Activated T-cell treated with anti-CD3 and anti-CD28 coated beads for 1 hour (primary cell): ENCODE measurements around the gene NHP2.
A peak's percentile ranks its signal among the peaks of the same experiment; 100 is the strongest.

Experiments
- DNase-seq: peaks from one replicate; pipeline ENCODE4 v3.0.0-alpha.2; 2020; ENCODE audit warnings: low read depth

Gene NHP2

DNA sequence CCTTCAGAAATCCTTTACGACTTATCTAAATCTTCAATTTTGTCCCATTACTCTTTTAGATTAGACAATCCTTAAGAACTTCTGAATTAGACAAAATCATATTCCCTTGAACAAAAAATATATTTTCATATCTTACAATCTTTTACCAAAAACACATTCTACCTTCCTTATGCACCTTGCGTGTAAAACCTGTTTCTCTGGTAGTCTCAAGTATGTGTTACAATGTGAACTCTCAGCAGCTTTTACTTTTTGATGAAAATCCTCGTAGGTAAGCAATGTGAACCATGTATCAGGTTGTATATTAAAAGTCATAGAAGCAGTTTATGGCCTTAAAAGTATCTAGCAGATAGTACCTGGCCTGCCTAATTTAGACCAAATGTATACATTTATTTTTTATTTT lies 20.8 kb upstream of the NHP2 start:
- no peak for DNase-seq

DNA sequence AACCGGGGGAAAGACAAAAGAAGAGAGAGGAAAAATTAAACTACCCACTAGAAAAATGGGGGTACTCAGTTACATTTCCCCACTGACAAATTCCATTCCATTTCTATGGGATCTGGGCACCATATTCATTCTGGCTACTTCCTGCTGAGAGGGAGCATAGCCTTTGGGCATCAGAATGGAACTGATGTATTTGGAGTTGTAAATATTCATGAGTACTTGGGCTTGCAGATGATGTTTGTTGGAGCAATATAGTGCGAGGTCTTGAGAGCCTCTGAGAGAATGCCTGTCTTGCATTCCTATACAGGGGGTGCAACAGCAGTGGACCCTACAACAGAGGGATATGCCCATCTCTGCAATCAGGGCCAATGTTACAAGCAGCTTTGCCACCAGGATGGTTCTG lies 16.8 kb upstream of the NHP2 start:
- no peak for DNase-seq

DNA sequence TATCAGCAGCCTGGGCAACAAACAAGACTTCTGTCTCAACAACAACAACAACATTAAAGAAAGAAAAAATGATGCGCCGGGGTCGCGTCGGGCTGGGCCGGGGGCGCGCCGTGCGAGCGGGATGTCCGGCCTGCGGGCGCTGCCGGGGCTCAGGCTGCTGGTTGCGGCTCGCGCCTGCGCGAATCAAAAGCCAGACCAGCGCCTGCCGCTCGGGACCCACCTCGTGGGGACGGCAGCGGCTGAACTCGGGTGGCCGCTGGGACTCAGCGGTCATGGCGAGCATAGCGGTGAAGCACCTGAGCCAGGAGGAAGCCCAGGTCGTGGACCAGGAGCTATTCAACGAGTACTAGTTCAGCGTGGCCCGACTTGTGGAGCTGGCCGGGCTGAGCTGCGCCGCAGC lies 11.9 kb upstream of the NHP2 start:
- DNase-seq = no peak

GRCh38 chr5:178163772-178164735 lies 10.4 kb upstream of the NHP2 start:
- peak; percentile 95 for DNase-seq

DNA sequence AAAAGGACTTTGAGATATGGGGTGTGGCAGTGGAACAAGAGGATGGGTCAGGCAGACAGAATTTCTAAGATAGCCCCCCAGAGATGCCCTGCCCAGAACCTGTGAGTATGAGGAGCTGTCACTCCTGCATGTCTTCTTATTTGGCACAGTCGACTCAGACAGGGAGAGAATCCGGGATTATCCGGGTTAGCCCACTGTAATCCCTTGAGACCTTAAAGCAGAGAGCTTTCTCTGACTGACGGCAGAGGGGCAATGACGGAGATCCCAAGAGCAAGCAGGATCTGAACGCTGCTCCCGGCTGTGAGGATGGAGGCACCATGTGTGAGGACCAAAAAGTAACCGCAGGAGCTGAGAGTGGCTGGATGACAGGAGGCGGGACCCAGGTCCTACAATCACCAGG lies 8.8 kb upstream of the NHP2 start:
- no peak for DNase-seq

GRCh38 chr5:178160176-178160575 lies 6.5 kb upstream of the NHP2 start:
- DNase-seq = no peak

DNA sequence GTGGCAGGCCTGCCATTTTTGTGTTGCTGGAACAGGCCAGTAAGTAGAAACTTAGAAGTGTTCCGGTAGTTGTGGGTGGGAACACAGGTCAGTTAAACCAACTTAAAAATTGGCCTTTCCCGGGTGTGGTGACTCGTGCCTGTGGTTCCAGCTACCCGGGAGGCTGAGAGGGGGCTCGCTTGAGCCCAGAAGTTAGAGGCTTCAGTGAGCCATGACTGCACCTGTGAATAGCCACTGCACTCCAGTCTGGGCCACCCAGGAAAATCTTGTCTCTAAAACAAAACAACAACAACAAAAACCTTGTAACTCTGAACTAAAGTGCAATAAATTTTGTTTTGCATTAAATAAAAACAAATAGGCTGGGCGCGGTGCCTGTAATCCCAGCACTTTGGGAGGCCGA lies 1.4 kb upstream of the NHP2 start:
- DNase-seq = no peak

DNA sequence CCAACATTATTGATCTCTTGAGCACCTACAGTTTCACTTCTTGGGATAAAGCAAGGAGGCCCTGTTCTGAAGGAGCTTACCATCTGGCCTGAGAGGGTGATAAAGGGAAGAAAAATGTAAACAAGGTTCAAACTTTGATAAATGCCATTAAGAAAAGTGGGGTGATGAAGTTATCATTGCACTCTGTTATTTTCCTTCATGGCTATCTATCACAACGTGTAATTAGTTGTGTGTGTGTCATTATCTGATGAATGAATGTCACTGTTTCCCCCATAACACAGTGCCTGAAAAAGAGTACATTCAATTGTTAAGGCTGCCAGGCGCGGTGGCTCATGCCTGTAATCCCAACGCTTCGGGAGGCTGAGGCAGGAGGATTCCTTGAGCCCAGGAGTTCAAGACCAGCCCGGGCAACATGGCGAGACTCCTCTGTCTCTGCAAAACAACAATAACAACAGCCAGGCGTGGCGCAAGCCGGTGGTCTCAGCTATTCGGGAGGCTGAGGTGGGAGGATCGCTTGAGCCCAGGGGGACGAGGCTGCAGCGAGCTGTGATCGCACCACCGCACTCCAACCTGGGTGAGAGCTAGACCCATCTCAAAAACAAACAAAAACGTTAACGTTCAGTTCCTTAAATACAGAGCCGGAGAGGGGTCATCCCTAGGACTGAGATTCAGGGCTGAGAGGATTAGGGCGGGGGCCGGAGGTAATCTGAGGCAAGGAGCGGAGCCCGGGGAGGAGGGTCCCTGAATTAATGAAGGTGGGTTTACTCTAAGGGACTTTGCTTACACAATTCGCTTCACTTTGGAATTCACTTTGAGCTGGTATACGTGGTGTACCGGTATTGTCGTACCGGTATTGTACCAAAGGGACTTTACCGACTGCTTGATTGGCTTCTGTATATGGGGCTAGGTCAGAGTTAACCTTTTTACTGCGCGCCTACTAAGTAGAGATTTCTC lies 917 bp downstream of the NHP2 start:
- DNase-seq = no peak

- no peak for DNase-seq
Observed at GRCh38 chr5:178150977-178151734, 2.5 kb downstream of the NHP2 start.

GRCh38 chr5:178149199-178149932 lies 4.3 kb downstream of the NHP2 start:
- no peak for DNase-seq

GRCh38 chr5:178147406-178147805 lies 6.3 kb downstream of the NHP2 start:
- no peak for DNase-seq

DNA sequence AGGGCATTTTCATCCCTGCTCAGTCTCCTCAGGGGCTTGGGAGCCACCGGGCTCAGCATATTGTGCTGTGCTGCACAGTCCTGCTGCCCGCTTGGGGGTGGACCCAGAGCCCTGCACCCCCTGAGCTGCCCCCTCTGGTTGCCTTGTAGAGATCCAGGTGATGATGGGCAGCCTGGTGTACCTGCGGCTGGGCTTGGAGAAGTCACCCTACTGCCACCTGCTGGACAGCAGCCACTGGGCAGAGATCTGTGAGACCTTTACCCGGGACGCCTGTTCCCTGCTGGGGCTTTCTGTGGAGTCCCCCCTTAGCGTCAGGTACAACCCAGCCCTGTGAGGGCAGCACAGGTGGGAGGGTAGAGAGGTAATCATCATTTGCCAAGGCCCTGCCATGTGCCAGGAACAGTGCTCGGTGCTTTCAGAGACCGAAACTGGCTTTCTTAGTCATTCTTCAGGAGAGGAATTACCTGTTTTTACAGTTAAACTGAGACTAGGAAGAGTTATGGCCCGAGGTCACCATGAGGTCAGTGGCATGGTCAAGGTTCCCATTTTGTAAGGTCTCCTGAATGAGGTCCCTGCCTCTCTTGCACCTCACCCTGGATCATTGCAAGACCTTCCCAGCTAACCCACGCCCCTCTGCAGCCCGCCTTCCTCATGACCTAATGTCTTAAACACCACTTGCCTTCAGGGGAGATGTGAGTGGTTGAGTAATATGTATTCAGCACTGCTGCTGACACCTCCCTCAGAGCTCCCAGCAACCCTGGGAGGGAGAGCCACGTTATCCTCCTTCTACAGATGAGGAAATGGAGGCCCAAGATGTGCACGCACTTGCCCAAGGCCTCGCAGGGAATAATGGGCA lies 7.5 kb downstream of the NHP2 start:
- peak; percentile 71 for DNase-seq

GRCh38 chr5:178143901-178144300 lies 9.8 kb downstream of the NHP2 start:
- no peak for DNase-seq

DNA sequence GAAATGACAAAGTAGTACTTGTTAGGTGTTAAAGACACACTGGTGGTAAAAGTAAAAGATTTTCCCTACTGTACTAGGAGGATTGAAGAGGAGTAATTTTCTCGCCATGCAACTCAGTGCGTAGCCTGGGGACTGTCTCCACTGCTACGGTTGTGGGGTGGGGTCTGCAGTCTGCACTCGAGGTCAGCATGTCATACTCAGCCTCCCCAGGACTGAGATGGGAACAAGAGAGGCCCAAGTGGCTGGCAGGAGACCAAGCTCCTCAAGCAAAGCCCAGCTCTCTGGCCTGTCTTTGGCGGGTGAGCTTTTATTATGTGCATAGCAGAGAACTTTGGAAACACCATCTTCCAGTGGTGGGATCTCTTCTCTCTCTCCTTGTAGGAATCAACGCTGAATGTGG lies 10.4 kb downstream of the NHP2 start:
- DNase-seq = no peak

- DNase-seq = no peak
Observed at GRCh38 chr5:178142642-178143041, 11.0 kb downstream of the NHP2 start.

DNA sequence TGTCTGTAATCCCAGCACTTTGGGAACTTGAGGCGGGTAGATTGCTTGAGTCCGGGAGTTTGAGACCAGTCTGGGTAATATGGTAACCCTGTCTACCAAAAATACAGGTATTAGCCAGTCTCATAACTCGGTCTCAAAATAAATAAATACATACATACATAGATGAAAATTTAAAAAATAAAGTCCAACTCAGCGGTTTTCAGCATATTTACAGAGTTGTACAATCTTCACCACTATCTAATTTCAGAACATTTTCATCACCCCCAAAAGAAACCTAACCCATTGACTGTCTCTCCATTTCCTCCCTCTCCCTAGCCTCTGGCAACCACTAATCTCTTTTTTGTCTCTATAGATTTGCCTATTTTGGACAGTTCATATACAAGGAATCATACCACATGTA lies 12.1 kb downstream of the NHP2 start:
- DNase-seq = no peak

DNA sequence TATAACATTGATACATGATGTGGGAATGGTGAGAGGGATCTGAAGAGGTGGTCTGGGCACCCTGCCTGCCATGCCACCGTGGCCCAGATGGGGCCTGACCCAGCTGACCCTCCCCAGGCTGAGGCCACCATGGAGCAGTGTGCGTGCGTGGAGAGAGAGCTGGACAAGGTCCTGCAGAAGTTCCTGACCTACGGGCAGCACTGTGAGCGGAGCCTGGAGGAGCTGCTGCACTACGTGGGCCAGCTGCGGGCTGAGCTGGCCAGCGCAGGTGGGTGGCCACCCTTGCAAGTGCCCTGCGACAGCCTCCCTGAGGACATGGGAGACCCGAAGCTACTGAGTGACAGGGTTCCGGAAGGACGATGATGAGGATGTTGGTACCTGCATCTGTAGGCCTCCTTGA lies 15.7 kb downstream of the NHP2 start:
- no peak for DNase-seq

DNA sequence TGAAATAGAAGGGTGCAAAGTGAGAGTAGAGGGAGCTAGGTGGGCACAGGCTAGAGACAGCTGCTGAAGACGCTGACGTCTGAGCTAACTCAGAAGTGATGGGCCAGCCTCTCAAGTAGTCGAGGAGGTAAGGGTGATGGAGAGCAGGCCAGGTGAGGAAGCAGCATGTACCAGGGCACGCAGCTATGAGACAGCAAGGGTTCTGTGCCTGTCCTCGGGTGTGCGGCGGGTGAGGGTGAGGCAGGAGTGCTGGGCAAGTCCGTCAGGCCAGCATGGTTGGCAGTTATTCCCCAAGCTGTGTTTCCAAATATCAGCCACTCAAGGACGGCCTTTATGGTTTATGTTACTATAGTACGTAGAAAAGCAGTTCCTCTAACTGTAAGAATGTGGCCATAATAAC lies 16.7 kb downstream of the NHP2 start:
- DNase-seq = no peak

- DNase-seq = no peak
Observed at GRCh38 chr5:178131446-178131996, 22.2 kb downstream of the NHP2 start.
